HG03095 (cell line): Measurements from ENCODE around the gene AMFR.

Experiments
- ATAC-seq: cut with Tn5 transposase; IDR thresholded peaks from one replicate; pipeline ENCODE4 v1.9.1; 2021; ENCODE audit warnings: moderate library complexity; ENCODE audit not compliant: unreplicated experiment

AMFR gene

DNA sequence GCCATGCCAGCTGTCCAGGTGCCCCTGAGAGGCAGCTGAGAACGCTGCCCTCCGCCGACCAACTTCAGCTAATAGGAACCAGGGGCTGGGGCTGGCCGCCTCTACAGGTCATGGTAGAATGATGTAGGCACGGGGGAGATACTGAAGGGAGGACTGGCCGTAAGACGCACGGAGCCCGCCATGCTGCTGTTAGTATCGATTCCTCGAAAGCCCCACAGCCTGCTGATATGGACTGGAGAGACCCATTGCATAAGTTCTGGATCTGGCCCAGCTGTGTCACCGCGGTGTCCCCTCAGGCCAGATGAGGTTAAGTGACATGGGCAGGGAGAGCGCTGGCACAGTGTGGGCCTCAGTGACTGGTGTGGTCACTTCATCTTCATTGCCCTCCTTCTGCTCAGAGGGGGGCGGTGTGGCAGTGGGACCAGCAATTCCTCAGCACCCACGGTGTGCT lies 75.6 kb downstream of the AMFR start:
- ATAC-seq, result no peak

DNA sequence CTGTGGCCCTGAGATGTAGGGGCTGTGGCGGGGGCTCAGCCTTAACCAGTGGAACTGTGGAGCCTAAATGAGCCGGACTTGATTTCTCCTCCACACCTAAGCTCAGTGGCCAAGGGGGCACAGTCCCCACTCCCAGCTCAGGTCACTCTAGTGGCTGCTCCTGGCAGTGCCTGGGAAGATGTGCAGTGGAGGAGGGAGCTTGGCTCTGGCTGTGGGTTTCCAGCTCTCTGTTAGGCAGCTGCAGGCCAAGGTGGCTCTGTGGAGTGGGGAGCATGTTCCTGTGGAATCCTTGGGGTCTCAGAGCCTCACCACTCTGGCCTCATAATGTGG lies 76.3 kb downstream of the AMFR start:
- ATAC-seq, result no peak

DNA sequence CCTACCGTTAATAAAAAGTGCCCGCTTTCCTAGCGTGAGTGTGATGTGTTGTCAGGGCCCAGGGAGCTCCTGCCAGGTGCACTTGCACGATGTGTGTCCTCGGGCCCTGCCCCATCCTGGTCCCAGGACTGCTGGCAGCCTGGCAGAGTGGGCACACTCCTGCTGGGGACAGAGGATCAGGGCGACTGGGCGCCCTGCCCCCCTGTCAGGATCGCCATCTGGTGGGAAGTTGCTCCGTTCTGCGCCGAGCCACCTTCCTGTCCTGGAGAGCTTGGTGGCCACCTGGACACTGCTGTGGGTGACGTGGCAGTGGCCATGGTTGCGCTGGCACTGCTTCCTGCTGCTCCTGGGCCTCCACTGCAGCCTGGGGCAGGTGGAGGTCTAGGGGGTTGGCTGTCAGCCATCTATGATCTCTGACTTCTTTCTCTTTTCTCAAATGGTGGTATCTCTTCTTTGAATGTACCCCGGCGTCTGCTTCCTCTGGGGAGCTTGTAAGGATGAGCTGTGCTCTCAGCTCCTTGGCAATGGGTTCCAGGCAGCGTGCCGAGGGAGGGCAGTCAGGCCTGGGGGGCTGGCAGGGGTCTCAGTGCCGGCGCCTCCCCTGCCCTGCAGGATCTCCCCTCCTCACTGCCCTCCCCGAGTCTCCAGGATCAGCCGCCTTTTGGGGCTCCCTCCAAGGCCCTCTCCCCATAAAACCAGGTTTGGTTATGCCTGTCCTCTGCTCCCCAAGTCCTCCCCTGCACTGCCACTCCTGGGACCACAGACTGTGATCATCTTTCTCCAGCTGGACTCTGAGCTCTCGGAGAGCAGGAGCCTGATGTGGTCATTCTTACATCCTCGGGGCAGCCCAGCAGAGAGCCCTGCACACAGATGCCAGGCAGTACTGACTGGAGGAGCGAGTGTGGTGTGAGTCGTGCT lies 76.9 kb downstream of the AMFR start:
- no peak for ATAC-seq

GRCh38 chr16:56347670-56348069 lies 77.7 kb downstream of the AMFR start:
- no peak for ATAC-seq

GRCh38 chr16:56347166-56347565 lies 78.2 kb downstream of the AMFR start:
- ATAC-seq, result no peak

DNA sequence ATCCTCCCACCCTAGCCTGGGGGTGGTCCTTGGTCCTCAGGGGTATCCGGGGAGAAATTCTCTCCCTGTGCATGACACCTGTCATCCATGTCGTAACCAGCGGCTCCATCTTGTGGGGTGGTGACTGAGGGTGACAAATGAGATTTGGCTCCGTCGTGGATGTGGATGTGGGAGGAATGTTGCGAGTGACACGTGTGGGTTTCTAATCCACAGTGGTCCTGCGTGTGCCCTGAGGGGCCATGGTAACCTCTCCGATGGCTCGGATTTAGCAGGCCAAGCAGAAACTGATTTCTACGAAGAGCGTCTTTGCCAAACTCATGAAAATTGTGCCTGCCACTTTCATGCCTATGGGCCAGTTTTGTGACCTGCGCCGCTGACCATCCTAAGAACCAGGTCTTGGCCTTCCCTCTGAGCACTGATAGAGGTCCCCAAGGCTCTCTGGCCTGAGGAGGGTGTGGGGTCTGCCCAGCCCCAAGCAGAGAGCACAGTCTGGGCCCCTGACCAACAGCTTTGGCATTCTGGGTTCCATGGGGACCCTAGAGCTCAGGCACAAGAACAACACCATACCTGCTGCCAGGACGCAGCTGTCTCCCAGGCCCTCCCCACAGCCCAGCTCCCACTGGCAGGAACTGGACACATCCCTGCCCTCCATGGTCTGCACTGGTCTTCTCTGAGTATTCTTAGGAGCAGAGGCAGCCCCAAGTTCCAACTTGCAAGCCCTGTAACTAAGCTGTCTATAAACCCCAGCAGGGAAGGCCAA lies 79.0 kb downstream of the AMFR start:
- ATAC-seq, result no peak

GRCh38 chr16:56345406-56346050 lies 79.8 kb downstream of the AMFR start:
- ATAC-seq, result no peak

DNA sequence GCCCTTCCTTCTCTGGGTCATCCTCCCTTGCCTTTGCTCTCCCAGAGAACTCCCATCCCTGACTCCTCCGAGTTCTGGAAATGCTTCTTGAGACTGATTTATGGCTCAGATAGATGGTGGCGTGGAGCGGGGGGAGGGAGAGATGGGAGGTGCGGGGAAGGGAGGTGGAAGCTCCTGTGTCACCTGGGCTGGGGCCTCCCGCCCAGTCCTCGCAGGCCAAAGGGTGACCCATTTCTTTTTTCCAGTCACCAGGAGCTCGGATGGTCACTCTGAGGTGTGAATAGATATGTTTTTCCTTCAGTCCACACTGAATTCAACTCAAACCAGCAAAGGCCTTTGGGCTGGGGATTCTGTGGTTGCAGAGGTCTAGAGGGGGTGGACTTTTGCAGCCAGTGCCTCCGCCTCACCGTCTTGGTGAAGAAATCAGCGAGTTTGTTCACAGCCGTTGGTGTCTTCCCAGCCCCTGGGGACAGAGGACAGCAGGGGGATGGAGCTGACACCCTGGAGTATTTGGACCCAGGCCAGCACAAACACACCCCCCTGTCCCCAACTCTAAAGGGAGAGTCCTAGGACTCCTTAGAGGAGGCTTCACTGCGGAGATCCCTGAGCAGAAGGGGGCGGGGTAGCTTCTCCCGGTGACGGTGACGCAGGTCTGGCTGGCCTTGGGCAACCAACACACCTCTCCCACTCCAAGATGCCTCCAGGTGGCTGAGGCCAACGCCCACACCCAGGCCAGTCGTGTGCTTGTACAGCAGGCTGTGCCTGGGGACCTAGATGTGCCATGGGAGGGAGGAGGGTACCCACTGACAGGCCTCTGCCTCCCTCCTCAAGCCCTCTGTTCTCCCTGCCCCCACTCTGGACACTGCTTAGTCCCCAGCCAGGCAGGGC lies 80.6 kb downstream of the AMFR start:
- no peak for ATAC-seq

DNA sequence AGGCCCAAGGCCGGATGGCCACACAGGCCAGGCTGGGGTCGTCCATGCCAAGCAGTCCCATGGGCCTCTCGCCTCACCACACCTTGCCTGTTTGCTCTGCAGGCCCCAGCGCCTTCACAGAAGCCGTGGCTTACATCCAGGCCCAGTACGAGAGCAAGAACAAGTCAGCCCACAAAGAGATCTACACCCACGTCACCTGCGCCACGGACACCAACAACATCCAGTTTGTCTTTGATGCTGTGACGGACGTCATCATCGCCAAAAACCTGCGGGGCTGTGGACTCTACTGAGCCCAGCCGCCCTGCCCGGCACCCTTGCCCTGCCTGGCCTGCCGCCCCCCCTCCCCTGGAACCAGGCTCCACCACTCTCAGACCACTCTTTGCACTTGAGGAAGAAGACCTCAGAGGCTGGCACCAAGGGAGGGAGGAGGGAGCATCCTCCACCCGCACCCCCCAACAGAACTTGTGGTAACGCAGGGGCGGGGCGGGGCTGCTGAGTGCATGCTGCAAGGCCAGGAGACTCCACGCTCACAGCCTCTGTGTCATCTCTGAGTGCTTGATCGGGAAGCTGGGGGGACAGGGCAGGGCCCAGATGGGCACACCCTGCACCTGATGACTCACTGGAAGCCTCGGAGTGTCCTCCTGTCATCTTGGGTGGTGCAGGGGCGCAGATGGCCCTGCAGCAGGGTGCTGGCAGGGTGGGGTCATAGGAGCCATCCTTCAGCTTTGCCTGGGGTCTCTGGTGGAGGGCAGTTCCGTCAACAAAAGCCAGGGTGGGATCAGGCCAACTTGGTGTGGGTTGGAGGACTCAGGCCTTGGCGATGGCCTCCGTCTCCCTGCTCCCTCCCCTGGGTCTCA lies 81.5 kb downstream of the AMFR start:
- no peak for ATAC-seq

GRCh38 chr16:56341656-56342399 lies 83.5 kb downstream of the AMFR start:
- no peak for ATAC-seq

GRCh38 chr16:56340864-56341365 lies 84.4 kb downstream of the AMFR start:
- no peak for ATAC-seq

GRCh38 chr16:56340416-56340815 lies 84.9 kb downstream of the AMFR start:
- ATAC-seq, result no peak

- no peak for ATAC-seq
Measured at GRCh38 chr16:56339431-56340195, 85.7 kb downstream of the AMFR start.

- ATAC-seq, result no peak
Measured at GRCh38 chr16:56338566-56339318, 86.6 kb downstream of the AMFR start.

DNA sequence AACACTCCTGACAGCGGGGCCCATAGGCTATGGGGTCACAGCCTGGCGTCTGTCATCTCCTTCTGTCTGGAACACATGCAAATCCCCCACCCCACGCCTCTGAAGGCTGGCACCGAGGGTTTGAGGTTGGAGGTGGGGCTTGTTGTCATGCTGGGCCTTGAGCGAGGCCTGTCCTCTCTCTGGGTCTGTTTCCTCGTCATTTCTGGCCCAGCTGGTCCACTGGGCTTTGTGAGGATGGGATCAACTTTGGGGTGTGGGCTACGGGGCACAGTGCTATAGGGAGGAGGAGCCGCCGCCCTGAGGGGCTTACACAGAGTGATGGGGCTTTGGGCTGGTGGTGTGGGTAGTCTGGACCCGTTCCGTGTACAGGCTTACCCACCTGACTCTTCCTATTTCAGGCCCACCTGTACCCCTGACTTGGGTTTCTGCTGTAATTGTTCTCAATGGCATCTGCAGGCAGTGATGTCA lies 87.5 kb downstream of the AMFR start:
- no peak for ATAC-seq

DNA sequence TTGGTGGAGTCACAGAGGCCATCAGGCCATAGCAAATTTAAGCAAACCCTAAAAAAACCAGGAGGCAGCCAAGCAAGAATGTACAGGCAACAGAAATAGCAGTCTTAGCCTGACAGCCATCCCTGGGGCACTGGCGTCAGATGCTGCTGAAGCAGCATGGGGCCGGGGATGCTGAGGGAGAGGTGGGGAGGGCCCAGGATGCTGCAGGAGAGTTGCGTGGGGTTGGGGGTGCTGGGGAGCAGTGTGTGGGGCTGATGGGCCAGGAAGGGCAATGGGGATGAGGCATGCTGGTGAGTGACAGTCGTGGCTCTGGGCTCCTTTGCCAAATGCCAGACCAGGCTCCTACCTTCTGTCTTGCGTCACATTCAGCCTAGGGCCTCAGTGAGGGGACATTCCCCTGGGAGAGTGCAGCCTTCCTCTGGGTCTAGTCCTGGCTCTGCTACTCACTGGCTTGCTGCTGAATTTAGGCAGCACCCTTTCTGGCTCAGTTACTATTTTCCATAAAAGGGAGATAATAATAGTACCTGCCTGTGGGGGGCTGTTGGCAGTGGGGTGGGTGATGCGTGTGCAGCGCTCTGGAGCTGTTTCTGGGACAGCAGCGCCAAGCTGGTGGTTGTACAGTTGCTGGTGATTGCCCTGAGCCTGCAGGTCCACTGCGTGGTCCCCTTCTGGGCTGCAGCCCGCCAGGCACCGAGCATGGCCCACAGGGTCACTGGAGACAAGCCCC lies 88.1 kb downstream of the AMFR start:
- ATAC-seq, result no peak

- ATAC-seq, result no peak
Measured at GRCh38 chr16:56336711-56337110, 88.6 kb downstream of the AMFR start.
